Neuronal stem cell (in vitro differentiated cells): ENCODE measurements around the gene S100A6.

Experiments
- DNase-seq: peaks from one replicate; pipeline ENCODE4 v3.0.0-alpha.2; 2013; ENCODE audit warnings: low spot score
- H2AFZ ChIP-seq: one replicate; pipeline ENCODE4 v1.6.1; 2013; ENCODE audit warnings: mild to moderate bottlenecking, low read length, inconsistent platforms
- H2AK5ac ChIP-seq: 2 replicates; pipeline ENCODE4 v1.6.1; 2013; ENCODE audit warnings: low read depth, mild to moderate bottlenecking, inconsistent platforms, low read length, moderate library complexity, mixed read lengths
- H2BK120ac ChIP-seq: 2 replicates; pipeline ENCODE4 v1.6.1; 2013; ENCODE audit warnings: low read depth, mild to moderate bottlenecking, inconsistent platforms, low read length, moderate library complexity, mixed read lengths
- H2BK12ac ChIP-seq: one replicate; pipeline ENCODE4 v1.6.1; 2013; ENCODE audit warnings: low read length, inconsistent platforms
- H2BK15ac ChIP-seq: 2 replicates; pipeline ENCODE4 v1.6.1; 2013; ENCODE audit warnings: mild to moderate bottlenecking, low read length, inconsistent platforms, mixed read lengths
- H2BK5ac ChIP-seq: one replicate; pipeline ENCODE4 v1.6.1; 2013; ENCODE audit warnings: inconsistent platforms, mild to moderate bottlenecking, low read length, moderate library complexity
- H3K14ac ChIP-seq: one replicate; pipeline ENCODE4 v1.6.1; 2013; ENCODE audit warnings: low read length, inconsistent platforms
- H3K18ac ChIP-seq: 2 replicates; pipeline ENCODE4 v1.6.1; 2013; ENCODE audit warnings: low read length, inconsistent platforms
- H3K23ac ChIP-seq: 2 replicates; pipeline ENCODE4 v1.6.1; 2013; ENCODE audit warnings: low read depth, mild to moderate bottlenecking, mixed read lengths, low read length, inconsistent platforms; ENCODE audit not compliant: poor library complexity
- H3K27ac ChIP-seq: replicated peaks from 3 replicates; pipeline ENCODE4 v1.5.1; 2013; ENCODE audit warnings: low read length, inconsistent platforms
- H3K27me3 ChIP-seq, 3 experiments: 2 replicates each; pipeline ENCODE4 v1.6.1; 2013; ENCODE audit warnings: low read length in 3 of 3, mild to moderate bottlenecking in 2 of 3, inconsistent platforms in 1 of 3, low read depth in 1 of 3, mixed read lengths in 1 of 3, moderate library complexity in 1 of 3; ENCODE audit not compliant: control insufficient read depth in 3 of 3, insufficient read depth in 3 of 3
- H3K36me3 ChIP-seq, 2 donors: replicated peaks in 1 of 2; 2 replicates each; pipeline ENCODE4 v1.6.1; 2013; ENCODE audit warnings: low read length in 2 of 2; ENCODE audit not compliant: control insufficient read depth in 2 of 2, insufficient read depth in 2 of 2
- H3K4ac ChIP-seq: 2 replicates; pipeline ENCODE4 v1.6.1; 2013; ENCODE audit warnings: inconsistent platforms, mild to moderate bottlenecking, low read length, moderate library complexity
- H3K4me1 ChIP-seq, 2 donors: 1 replicate in 1 of 2; 2 replicates in 1 of 2; pipeline ENCODE4 v1.6.1; 2013; ENCODE audit warnings: low read length in 2 of 2, low read depth in 1 of 2; ENCODE audit not compliant: control insufficient read depth in 2 of 2, insufficient read depth in 1 of 2
- H3K4me2 ChIP-seq: one replicate; pipeline ENCODE4 v1.6.1; 2013; ENCODE audit warnings: mild to moderate bottlenecking, low read length, inconsistent platforms; ENCODE audit not compliant: insufficient read depth, poor library complexity, severe bottlenecking
- H3K4me3 ChIP-seq, 2 donors: 2 replicates each; pipeline ENCODE4 v1.5.1; 2013; ENCODE audit warnings: low read length in 2 of 2, mild to moderate bottlenecking in 2 of 2, inconsistent platforms in 1 of 2, moderate library complexity in 1 of 2
- H3K79me1 ChIP-seq: one replicate; pipeline ENCODE4 v1.6.1; 2013; ENCODE audit warnings: low read depth, mild to moderate bottlenecking, inconsistent platforms, low read length, moderate library complexity
- H3K9ac ChIP-seq: one replicate; pipeline ENCODE4 v1.6.1; 2013; ENCODE audit warnings: mild to moderate bottlenecking, low read depth, low read length, inconsistent platforms; ENCODE audit not compliant: poor library complexity
- H3K9me3 ChIP-seq, 2 donors: replicated peaks in 1 of 2; 2 replicates each; pipeline versions ENCODE3 to v1.6.1; 2013; ENCODE audit warnings: low read length in 2 of 2, mild to moderate bottlenecking in 2 of 2, inconsistent platforms in 1 of 2, low read depth in 1 of 2, mixed read lengths in 1 of 2, moderate library complexity in 1 of 2; ENCODE audit not compliant: control insufficient read depth in 2 of 2, insufficient read depth in 1 of 2
- H4K8ac ChIP-seq: one replicate; pipeline ENCODE4 v1.6.1; 2013; ENCODE audit warnings: low read depth, mild to moderate bottlenecking, inconsistent platforms, low read length, moderate library complexity
- H4K91ac ChIP-seq: one replicate; pipeline ENCODE4 v1.6.1; 2013; ENCODE audit warnings: low read length, low read depth, mild to moderate bottlenecking, inconsistent platforms; ENCODE audit not compliant: poor library complexity
- WGBS, 2 donors: extraction: QIAGEN DNeasy Blood & Tissue Kit; methylation state at CpG; one replicate each; pipeline ENCODE4 v1.1.7; 2013; ENCODE audit warnings: missing lambda C conversion rate in 2 of 2, mixed read lengths in 1 of 2; ENCODE audit not compliant: insufficient read length in 2 of 2, insufficient replicate concordance in 1 of 2; ENCODE audit errors: extremely low coverage in 2 of 2; 5-methylcytosine and 5-hydroxymethylcytosine counted together

The S100A6 gene

GRCh38 chr1:153537376-153537730 is 1.6 kb upstream of the S100A6 start:
- Histone ChIP-seq H3K27me3 (peaks cover 0 to 45% (median 3%) of the 10 kb centered on the region in 3 experiments), H3K4me3 (no peak overlapping the region), H3K14ac (no peak overlapping the region), H3K23ac (no peak overlapping the region), H3K4me1 (peaks cover 0 to 30% of the 10 kb centered on the region in 2 donors), H2BK120ac (peak overlapping the region; percentile 2), H2BK12ac (peak overlapping the region; percentile 61), H4K91ac (no peak overlapping the region), H3K79me1 (no peaks in the 10 kb centered on the region), H4K8ac (no peak overlapping the region), H3K36me3 (no peaks in the 10 kb centered on the region), H3K9me3 (no peaks in the 10 kb centered on the region), H3K27ac (no peak overlapping the region), H2BK5ac (no peak overlapping the region), H3K4ac (no peak overlapping the region), H3K18ac (no peak overlapping the region), H2AK5ac (peak overlapping the region; percentile 78), H2BK15ac (peak overlapping the region; percentile 39), H3K4me2 (no peak overlapping the region), H3K9ac (no peak overlapping the region), H2AFZ (no peak overlapping the region)
- WGBS, 2 donors = no CpG with 5 or more reads among the region's 6 CpGs
- DNase-seq = no peak

- H2BK120ac ChIP-seq = peak overlapping the region; percentile 2
- H2AK5ac ChIP-seq = peak overlapping the region; percentile 78
- H3K9ac ChIP-seq = peak overlapping the region; percentile 22
- H3K18ac ChIP-seq = peak overlapping the region; percentile 63
- H4K8ac ChIP-seq = no peak overlapping the region
- no CpG with 5 or more reads among the region's 9 CpGs for WGBS, 2 donors
- H2BK5ac ChIP-seq = no peak overlapping the region
- peak overlapping the region; percentile 8 for H3K23ac ChIP-seq
- H3K4me3 ChIP-seq = no peak overlapping the region
- H3K27me3 ChIP-seq = peaks cover 0 to 45% (median 3%) of the 10 kb centered on the region in 3 experiments
- no peak overlapping the region for H2AFZ ChIP-seq
- peaks cover 0 to 30% of the 10 kb centered on the region in 2 donors for H3K4me1 ChIP-seq
- peak overlapping the region; percentile 3 for H4K91ac ChIP-seq
- no peak overlapping the region for H3K27ac ChIP-seq
- H3K4me2 ChIP-seq = no peak overlapping the region
- DNase-seq = no peak
- no peaks in the 10 kb centered on the region for H3K79me1 ChIP-seq
- H3K9me3 ChIP-seq = no peaks in the 10 kb centered on the region
- peak overlapping the region; percentile 61 for H2BK12ac ChIP-seq
- H3K36me3 ChIP-seq = no peaks in the 10 kb centered on the region
- no peak overlapping the region for H3K14ac ChIP-seq
- H2BK15ac ChIP-seq = peak overlapping the region; percentile 39
- no peak overlapping the region for H3K4ac ChIP-seq
These were observed 1.0 kb upstream of the S100A6 start for GRCh38 chr1:153536671-153537375.

DNA sequence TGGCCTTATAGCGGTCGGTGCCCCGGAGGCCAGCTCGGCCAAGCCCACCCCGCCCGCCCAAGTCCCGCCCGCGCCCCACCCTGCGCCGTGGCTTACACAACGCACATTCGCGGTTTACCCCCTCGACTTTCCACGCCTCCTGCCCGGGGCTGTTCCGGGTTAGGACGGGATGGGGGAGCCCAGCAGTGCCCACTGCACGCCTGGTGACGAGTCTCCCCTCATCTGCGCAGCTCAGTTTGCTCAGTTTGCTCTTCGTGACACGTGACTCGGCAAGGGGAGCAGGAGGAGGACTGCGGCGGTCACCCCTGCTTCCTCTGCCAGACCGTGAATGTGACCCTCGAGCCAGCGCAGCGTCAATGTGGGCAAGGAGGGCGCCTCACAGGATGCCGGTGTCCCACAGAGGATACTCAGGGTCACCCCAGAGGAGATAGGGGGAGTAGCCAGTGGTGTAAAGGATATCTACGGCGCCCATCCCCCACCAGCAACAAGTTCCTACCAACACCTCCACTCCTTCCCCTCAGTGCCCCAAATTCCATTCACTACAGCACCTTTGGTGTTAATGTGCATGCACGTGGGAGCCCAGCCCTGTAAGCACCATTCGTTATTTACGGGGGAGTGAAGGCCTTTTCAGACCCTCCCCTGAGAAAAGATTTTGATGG is 350 bp upstream of the S100A6 start:
- Histone ChIP-seq H2BK5ac (peak overlapping the region; percentile 72), H3K36me3 (no peaks in the 10 kb centered on the region), H3K14ac (no peak overlapping the region), H3K9ac (no peak overlapping the region), H2AFZ (peak overlapping the region; percentile 47), H4K91ac (peak overlapping the region; percentile 3), H3K23ac (no peak overlapping the region), H4K8ac (no peak overlapping the region), H3K4me2 (peak overlapping the region; percentile 38), H2BK12ac (peak overlapping the region; percentile 16), H3K27me3 (peaks cover 0 to 51% (median 3%) of the 10 kb centered on the region in 3 experiments), H3K79me1 (no peaks in the 10 kb centered on the region), H2BK120ac (peak overlapping the region; percentile 2), H3K27ac (no peak overlapping the region), H2BK15ac (peak overlapping the region; percentile 3), H3K4ac (no peak overlapping the region), H3K9me3 (no peaks in the 10 kb centered on the region), H3K18ac (peak overlapping the region; percentile 73), H3K4me3 (peak overlapping the region in 1 of 2 donors; percentile 63), H3K4me1 (peaks cover 0 to 30% of the 10 kb centered on the region in 2 donors), H2AK5ac (peak overlapping the region; percentile 99)
- DNase-seq = no peak
- no CpG with 5 or more reads among the region's 38 CpGs for WGBS, 2 donors

- Histone ChIP-seq H2BK120ac (no peak overlapping the region), H3K27ac (no peak overlapping the region)
These were observed 908 bp downstream of the S100A6 start for GRCh38 chr1:153534925-153535241.

More at GRCh38 chr1:153534925-153535241, 908 bp downstream of the S100A6 start:
- Histone ChIP-seq H3K18ac (peak overlapping the region; percentile 33), H3K4me1 (peaks cover 0 to 30% of the 10 kb centered on the region in 2 donors), H2BK12ac (no peak overlapping the region), H3K36me3 (no peaks in the 10 kb centered on the region), H3K9ac (no peak overlapping the region), H3K4ac (no peak overlapping the region), H3K23ac (no peak overlapping the region), H3K14ac (no peak overlapping the region), H2AK5ac (peak overlapping the region; percentile 99), H3K4me3 (no peak overlapping the region), H3K9me3 (no peaks in the 10 kb centered on the region), H3K79me1 (no peaks in the 10 kb centered on the region), H4K8ac (no peak overlapping the region), H3K4me2 (no peak overlapping the region), H2AFZ (no peak overlapping the region), H4K91ac (no peak overlapping the region), H2BK15ac (peak overlapping the region; percentile 86), H3K27me3 (peaks cover 0 to 48% (median 3%) of the 10 kb centered on the region in 3 experiments), H2BK5ac (peak overlapping the region; percentile 72)
- DNase-seq = no peak
- WGBS, 2 donors = no CpG with 5 or more reads among the region's 3 CpGs
